Thyroid gland (tissue), 4 donors: ENCODE results near the gene PLEKHA7. TPM values are rescaled to one million over a fixed set of nuclear protein-coding genes. Genes with fewer than 3 reads are reported as not detected.
A peak's percentile ranks its signal among the peaks of the same experiment; 100 is the strongest.
"Not testable (repeated sequence)": the region's sequence is repeated elsewhere in the genome, so short reads cannot be mapped to it uniquely, and the experiment has no call there.

Source experiments
- DNase-seq, 2 donors: peaks; one replicate each; pipeline ENCODE4 v3.0.0-alpha.2; 2019
- H3K27ac ChIP-seq, 3 donors: fragments of 200-600 bp; sonication (generic); 1 replicate in 2 of 3; 2 replicates in 1 of 3; pipeline ENCODE4 v1.5.1; 2016 to 2019; ENCODE audit warnings: mild to moderate bottlenecking in 1 of 3, moderate library complexity in 1 of 3
- H3K27me3 ChIP-seq: fragments of 200-600 bp; sonication (generic); one replicate; pipeline ENCODE4 v1.5.1; 2019
- H3K36me3 ChIP-seq, 2 donors: fragments of 200-600 bp; sonication (generic); one replicate each; pipeline ENCODE4 v1.5.1; 2016 to 2019
- H3K4me1 ChIP-seq, 2 donors: fragments of 200-600 bp; sonication (generic); one replicate each; pipeline ENCODE4 v1.5.1; 2017 to 2019
- H3K4me3 ChIP-seq, 3 donors: fragments of 200-600 bp; sonication (generic); replicated peaks in 1 of 3; 1 replicate in 2 of 3; 2 replicates in 1 of 3; pipeline ENCODE4 v1.5.1; 2016; ENCODE audit warnings: mild to moderate bottlenecking in 1 of 3
- H3K9me3 ChIP-seq: fragments of 200-600 bp; sonication (generic); one replicate; pipeline ENCODE4 v1.5.1; 2017
- CTCF ChIP-seq, 6 experiments: fragments of 200-600 bp in 3 of 6; fragments of 450-650 bp in 3 of 6; sonication (generic) in 3 of 6; IDR thresholded peaks; one replicate each; pipeline ENCODE4 v1.5.1; 2016 to 2019; ENCODE audit warnings: antibody characterized with exemption in 6 of 6, mild to moderate bottlenecking in 2 of 6, inconsistent platforms in 1 of 6, moderate library complexity in 1 of 6
- POLR2A ChIP-seq, 2 donors: fragments of 450-650 bp; IDR thresholded peaks; one replicate each; pipeline ENCODE4 v1.6.1; 2017; ENCODE audit warnings: antibody characterized with exemption in 2 of 2, mild to moderate bottlenecking in 2 of 2, moderate library complexity in 1 of 2
- WGBS, 2 donors: methylation state at CpG; one replicate each; pipeline ENCODE4 v1.1.5; 2017; 5-methylcytosine and 5-hydroxymethylcytosine counted together
- intact Hi-C: fragments of 100-400 bp; cut with DNase I; formaldehyde crosslinking; loops from one replicate; pipeline ENCODE4 v1.15.1; 2023
- total RNA-seq, 4 donors: library from RNA; depleted of rRNA; stranded (reverse); fragments of >200 nt; gene quantifications; one replicate each; pipeline ENCODE4 v1.2.3, GENCODE V29; 2016

PLEKHA7 gene
- total RNA-seq, 4 donors from 2014 or later: 22.5 to 29.0 (median 23.4) TPM

GRCh38 chr11:16921019-16921418, 93.2 kb downstream of the PLEKHA7 start:
- intact Hi-C loops: loop anchor here (10.0 kb wide), 1 partner anchor 106 kb away; no protein-coding TSS in a partner anchor
- H3K27ac ChIP-seq: no peak overlapping the region
- H3K9me3 ChIP-seq: no peaks in the 10 kb centered on the region
- TF ChIP-seq CTCF (IDR thresholded peaks at IDR 0.05) (no peak), POLR2A (IDR thresholded peaks at IDR 0.05) (no peak)
- H3K36me3 ChIP-seq: no peaks in the 10 kb centered on the region
- H3K4me3 ChIP-seq: no peak overlapping the region
- H3K27me3 ChIP-seq: no peaks in the 10 kb centered on the region
- peaks cover 18 to 58% of the 10 kb centered on the region in 2 donors for H3K4me1 ChIP-seq
- DNase-seq: no peak
- 90 to 91% methylated on average over 4 of the region's 4 CpGs for WGBS, 2 donors

DNA sequence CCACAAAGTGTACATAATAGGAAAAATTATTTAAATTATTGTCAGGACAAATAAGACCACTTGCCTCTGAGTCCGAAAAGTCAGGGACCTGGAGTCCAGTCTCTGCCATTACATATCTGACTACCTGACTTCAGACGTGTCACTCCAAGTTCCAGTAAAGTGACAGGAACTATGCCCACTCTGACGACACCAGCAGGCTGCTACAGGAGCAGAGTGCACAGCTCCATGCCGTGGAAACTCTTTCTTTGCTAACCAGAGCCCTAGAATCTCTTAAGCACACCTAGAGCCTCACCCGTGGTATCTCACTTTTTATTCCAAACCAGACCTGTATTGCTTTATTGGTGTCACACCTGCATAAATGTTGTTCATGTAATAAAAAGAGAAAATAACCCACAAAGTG, 93.7 kb downstream of the PLEKHA7 start:
- no peak for TF ChIP-seq CTCF (IDR thresholded peaks at IDR 0.05)
- TF ChIP-seq POLR2A (IDR thresholded peaks at IDR 0.05): no peak
- intact Hi-C loops: loop anchor here (10.0 kb wide), 1 partner anchor 106 kb away; no protein-coding TSS in a partner anchor
- WGBS, 2 donors: 89% methylated on average over 5 of the region's 5 CpGs
- Histone ChIP-seq H3K36me3 (no peaks in the 10 kb centered on the region), H3K27me3 (no peaks in the 10 kb centered on the region), H3K4me3 (no peak overlapping the region), H3K9me3 (no peaks in the 10 kb centered on the region), H3K4me1 (peaks cover 18 to 54% of the 10 kb centered on the region in 2 donors), H3K27ac (no peak overlapping the region)
- DNase-seq: no peak

DNA sequence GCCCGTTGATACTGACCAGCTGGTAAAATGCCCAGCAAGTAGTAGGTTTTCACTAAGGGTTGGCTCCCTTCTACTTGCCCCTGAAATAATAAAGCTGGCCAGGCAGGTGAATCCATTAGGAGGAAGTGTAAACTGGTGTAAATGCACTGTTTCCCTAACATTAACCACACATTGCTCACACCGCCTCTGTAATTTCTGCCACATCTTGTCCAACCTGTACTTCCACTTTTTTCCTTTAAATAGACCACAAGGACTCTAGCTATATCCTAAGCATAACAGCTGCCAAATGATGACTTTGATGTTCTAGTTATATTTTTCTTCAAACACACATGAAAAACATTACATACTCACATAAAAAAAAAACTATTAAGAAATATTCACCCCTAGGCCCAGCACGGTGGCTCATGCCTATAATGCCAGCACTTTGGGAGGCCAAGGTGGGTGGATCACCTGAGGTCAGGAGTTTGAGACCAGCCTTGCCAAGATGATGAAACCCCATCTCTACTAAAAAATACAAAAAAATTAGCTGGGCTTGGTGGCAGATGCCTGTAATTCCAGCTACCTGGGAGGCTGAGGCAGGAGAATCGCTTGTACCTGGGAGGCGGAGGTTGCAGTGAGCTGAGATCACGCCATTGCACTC, 95.6 kb downstream of the PLEKHA7 start:
- H3K27me3 ChIP-seq, DNase-seq, intact Hi-C loops, H3K36me3 ChIP-seq, H3K9me3 ChIP-seq, H3K4me3 ChIP-seq: not testable (repeated sequence)
- peak overlapping the region in 2 of 3 donors; percentile 2 to 63 for H3K27ac ChIP-seq
- H3K4me1 ChIP-seq: peaks cover 8 to 37% of the 10 kb centered on the region in 2 donors
- 69 to 70% methylated on average over 6 of the region's 6 CpGs for WGBS, 2 donors

GRCh38 chr11:16917941-16918340, 96.3 kb downstream of the PLEKHA7 start:
- Histone ChIP-seq H3K4me1 (peaks cover 8 to 32% of the 10 kb centered on the region in 2 donors), H3K27ac (peak overlapping the region in 1 of 3 donors; percentile 19), H3K4me3 (no peak overlapping the region), H3K36me3 (no peaks in the 10 kb centered on the region), H3K9me3 (no peaks in the 10 kb centered on the region), H3K27me3 (no peaks in the 10 kb centered on the region)
- intact Hi-C loops: no loop called here
- TF ChIP-seq POLR2A (IDR thresholded peaks at IDR 0.05) (no peak), CTCF (IDR thresholded peaks at IDR 0.05) (no peak)
- no peak for DNase-seq
- 92 to 93% methylated on average over 4 of the region's 4 CpGs for WGBS, 2 donors

- Histone ChIP-seq H3K4me3 (no peak overlapping the region), H3K36me3 (no peaks in the 10 kb centered on the region), H3K4me1 (peaks cover 0 to 29% of the 10 kb centered on the region in 2 donors), H3K27ac (peak overlapping the region in 1 of 3 donors; percentile 18), H3K9me3 (no peaks in the 10 kb centered on the region), H3K27me3 (no peaks in the 10 kb centered on the region)
- peak; percentile 74 to 76 for DNase-seq
- no peak for TF ChIP-seq CTCF (IDR thresholded peaks at IDR 0.05)
- TF ChIP-seq POLR2A (IDR thresholded peaks at IDR 0.05): no peak
- WGBS, 2 donors: 36 to 48% methylated on average over 3 of the region's 3 CpGs
- intact Hi-C loops: no loop called here
Observed at GRCh38 chr11:16912692-16913111, 101.5 kb downstream of the PLEKHA7 start.
